GM12873 (cell line): ENCODE measurements around the gene PRTFDC1.

ENCODE experiments used
- CTCF ChIP-seq: IDR thresholded peaks from 2 replicates; pipeline ENCODE4 v1.5.1; 2012; ENCODE audit warnings: low read depth, mild to moderate bottlenecking, moderate library complexity, low read length, control low read depth; ENCODE audit not compliant: insufficient read depth; ENCODE audit errors: missing control alignments

The PRTFDC1 gene

GRCh38 chr10:24806262-24806661, 146.1 kb downstream of the PRTFDC1 start:
- TF ChIP-seq CTCF, result no peak

- no peak for TF ChIP-seq CTCF
Observed at GRCh38 chr10:24804956-24805355, 147.4 kb downstream of the PRTFDC1 start.

- TF ChIP-seq CTCF, result no peak
Observed at GRCh38 chr10:24804392-24804791, 148.0 kb downstream of the PRTFDC1 start.

- TF ChIP-seq CTCF, result no peak
Observed at GRCh38 chr10:24802378-24802777, 150.0 kb downstream of the PRTFDC1 start.

- no peak for TF ChIP-seq CTCF
Observed at GRCh38 chr10:24800861-24801260, 151.5 kb downstream of the PRTFDC1 start.
